HepG2 (cell line): ENCODE data around the gene CREG2. TPM values are rescaled to one million over a fixed set of nuclear protein-coding genes. Genes with fewer than 3 reads are reported as not detected.

Experiments used
- ATAC-seq: fragments of 200-7000 bp; cut with Tn5 transposase; 3 replicates; pipeline ENCODE4 v1.9.1; 2020; ENCODE audit warnings: mild to moderate bottlenecking, moderate library complexity
- BruUV-seq: library from RNA; stranded (reverse); fragments of 400-500 nt; replicated peaks from 2 replicates; lab custom pipeline; 2021; lab: Mats Ljungman, UMichigan
- CTCF ChIA-PET: fragments of 300-600 bp; formaldehyde crosslinking; extraction: SDS; loops from one replicate; lab custom pipeline; 2021; ENCODE audit warnings: low total read pairs, inconsistent platforms, low intra/inter-chr PET ratio; lab: Yijun Ruan, JAX
- POLR2A ChIA-PET: fragments of 350-600 bp; sonication (Branson Sonifier 250); formaldehyde crosslinking; loops from one replicate; lab custom pipeline; 2020; ENCODE audit warnings: antibody characterized with exemption, inconsistent platforms; lab: Yijun Ruan, JAX
- DNase-seq: peaks from one replicate; pipeline ENCODE4 v3.0.0-alpha.2; 2015; ENCODE audit warnings: low spot score
- FAIRE-seq: peaks from 3 replicates; lab custom pipeline; 2011; peaks lifted over from hg19 to GRCh38; lab: Jason Lieb, UNC
- H2AFZ ChIP-seq: one replicate; pipeline ENCODE4 v1.6.1; 2011; ENCODE audit warnings: low read length, inconsistent platforms
- H3K27ac ChIP-seq: fragments of 300-600 bp; 3 replicates; pipeline ENCODE4 v1.8.0; 2011; ENCODE audit warnings: mixed run types, mild to moderate bottlenecking, mixed read lengths, low read length, inconsistent platforms; ENCODE audit not compliant: insufficient read depth; ENCODE audit errors: extremely low read length
- H3K27me3 ChIP-seq, 2 experiments: fragments of 200-600 bp in 1 of 2; 2 replicates in 1 of 2; 3 replicates in 1 of 2; pipeline versions ENCODE4 v1.6.0 to v1.8.0; 2011; ENCODE audit warnings: low read length in 2 of 2, mild to moderate bottlenecking in 2 of 2, moderate library complexity in 2 of 2, inconsistent platforms in 1 of 2; ENCODE audit not compliant: insufficient read depth in 2 of 2, control insufficient read depth in 1 of 2
- H3K36me3 ChIP-seq, 2 experiments: fragments of 200-600 bp in 1 of 2; replicated peaks in 1 of 2; 2 replicates in 1 of 2; 3 replicates in 1 of 2; pipeline versions ENCODE4 v1.5.1 to v1.8.0; 2011; ENCODE audit warnings: low read length in 2 of 2, inconsistent platforms in 1 of 2; ENCODE audit not compliant: insufficient read depth in 2 of 2, control insufficient read depth in 1 of 2
- H3K4me1 ChIP-seq: 2 replicates; pipeline ENCODE4 v1.5.1; 2012; ENCODE audit warnings: low read length, inconsistent platforms; ENCODE audit not compliant: insufficient read depth
- H3K4me2 ChIP-seq: 2 replicates; pipeline ENCODE4 v1.6.0; 2011; ENCODE audit warnings: low read depth, low read length, inconsistent platforms
- H3K4me3 ChIP-seq, 3 experiments: fragments of 200-600 bp in 1 of 3; sonication (generic), shearing (Covaris generic) in 1 of 3; replicated peaks in 1 of 3; 2 replicates each; pipeline ENCODE4 v1.5.1; 2011 to 2016; ENCODE audit warnings: low read length in 3 of 3, inconsistent platforms in 2 of 3, low read depth in 2 of 3, mild to moderate bottlenecking in 2 of 3, control low read depth in 1 of 3, mixed read lengths in 1 of 3; ENCODE audit not compliant: insufficient read depth in 1 of 3
- H3K79me2 ChIP-seq: one replicate; pipeline ENCODE4 v1.6.1; 2011; ENCODE audit warnings: low read length, inconsistent platforms; ENCODE audit not compliant: insufficient read depth
- H3K9ac ChIP-seq: 2 replicates; pipeline ENCODE4 v1.6.0; 2011; ENCODE audit warnings: mild to moderate bottlenecking, low read depth, low read length, inconsistent platforms; ENCODE audit not compliant: insufficient read depth
- H3K9me3 ChIP-seq: 2 replicates; pipeline ENCODE4 v1.5.1; 2012; ENCODE audit warnings: mild to moderate bottlenecking, low read length
- H4K20me1 ChIP-seq: 2 replicates; pipeline ENCODE4 v1.6.0; 2011; ENCODE audit warnings: inconsistent platforms, mild to moderate bottlenecking, low read length, moderate library complexity; ENCODE audit not compliant: insufficient read depth
- HNRNPH1 ChIP-seq: fragments of 200-400 bp; formaldehyde crosslinking; optimal IDR thresholded peaks from 2 replicates; pipeline ENCODE3; 2017; ENCODE audit warnings: mild to moderate bottlenecking, low read depth, low read length
- TCF12 ChIP-seq, 2 experiments: fragments of 450-650 bp in 1 of 2; sonication (generic) in 1 of 2; formaldehyde crosslinking in 1 of 2; IDR thresholded peaks; 2 replicates each; pipeline versions ENCODE4 v1.6.1 to v1.8.0; 2017 to 2022; ENCODE audit warnings: antibody characterized with exemption in 1 of 2, mild to moderate bottlenecking in 1 of 2, missing genetic modification reagents in 1 of 2, moderate library complexity in 1 of 2
- TFAP4 ChIP-seq: sonication (generic); IDR thresholded peaks from 2 replicates; pipeline ENCODE4 v1.6.1; 2016; ENCODE audit warnings: low read depth, borderline replicate concordance
- ZNF276 ChIP-seq: sonication (generic); formaldehyde crosslinking; IDR thresholded peaks from 2 replicates; pipeline ENCODE4 v1.4.0; 2020; ENCODE audit warnings: mild to moderate bottlenecking, low read depth, missing genetic modification reagents
- ZNF549 ChIP-seq: sonication (generic); formaldehyde crosslinking; IDR thresholded peaks from 2 replicates; pipeline ENCODE4 v1.5.0; 2020; ENCODE audit warnings: missing genetic modification reagents
- ZNF572 ChIP-seq: sonication (generic); formaldehyde crosslinking; IDR thresholded peaks from 2 replicates; pipeline ENCODE4 v1.5.1; 2020; ENCODE audit warnings: mild to moderate bottlenecking, missing genetic modification reagents
- ZNF724P ChIP-seq: sonication (generic); formaldehyde crosslinking; IDR thresholded peaks from 2 replicates; pipeline ENCODE4 v1.8.0; 2022; ENCODE audit warnings: missing genetic modification reagents, borderline replicate concordance
- ZNF737 ChIP-seq: sonication (generic); formaldehyde crosslinking; IDR thresholded peaks from 2 replicates; pipeline ENCODE4 v1.5.0; 2020; ENCODE audit warnings: missing genetic modification reagents, mild to moderate bottlenecking, borderline replicate concordance
- WGBS: methylation state at CpG from one replicate; pipeline ENCODE4 v1.1.6; 2017; ENCODE audit warnings: low lambda C conversion rate; 5-methylcytosine and 5-hydroxymethylcytosine counted together
- in situ Hi-C: cut with HindIII; loops from 2 replicates; pipeline ENCODE4 v1.10.0; 2017; ENCODE audit warnings: low pct_unique_long_range_greater_than_20kb; ENCODE audit not compliant: extremely low pct_ligation_motif_present
- intact Hi-C: fragments of 100-400 bp; cut with micrococcal nuclease; formaldehyde crosslinking; loops from one replicate; pipeline ENCODE4 v1.10.0; 2022; ENCODE audit not compliant: unreplicated experiment
- polyA plus RNA-seq, 8 experiments: library from polyadenylated mRNA; depleted of rRNA in 3 of 8; stranded (reverse) in 7 of 8; unstranded in 1 of 8; fragments of >200 nt; fragmentation: Illumina TruSeq in 4 of 8; extraction: Trizol in 4 of 8; gene quantifications; 2 replicates each; pipeline versions ENCODE4 v1.2.1 to v1.2.3, GENCODE V29; 2011 to 2016; ENCODE audit warnings: low read depth in 4 of 8, missing spikeins in 1 of 8, mixed read lengths in 1 of 8; ENCODE audit not compliant: insufficient read depth in 1 of 8
- total RNA-seq, 5 experiments: library from RNA; depleted of rRNA; stranded (reverse); fragments of >200 nt; fragmentation: Illumina TruSeq; extraction: Trizol; gene quantifications; 2 replicates each; pipeline ENCODE4 v1.2.3, GENCODE V29; 2016; ENCODE audit warnings: low read depth in 1 of 5

Gene CREG2
- total and polyA plus RNA-seq, 2 of the 13 experiments (the other 11 are each of a cell fraction or from before 2014, with no cell fraction given), result 0.18 to 0.26 TPM

GRCh38 chr2:101429453-101429852 lies 42.1 kb upstream of the CREG2 start:
- no peak overlapping the region for H3K4me2 ChIP-seq
- H3K79me2 ChIP-seq, result no peaks in the 10 kb centered on the region
- no peak overlapping the region for H3K4me3 ChIP-seq
- H3K36me3 ChIP-seq, result no peaks in the 10 kb centered on the region
- ATAC-seq, result no peak
- FAIRE-seq, result no peak
- no peaks in the 10 kb centered on the region for H3K9me3 ChIP-seq
- TF ChIP-seq TFAP4 (no peak), TCF12 (IDR thresholded peaks at IDR 0.05) (no peak), TCF12 (CRISPR knock-in tag; IDR thresholded peaks at IDR 0.05) (no peak), HNRNPH1 (no peak), ZNF549 (CRISPR knock-in tag) (no peak), ZNF276 (CRISPR knock-in tag) (no peak), ZNF572 (CRISPR knock-in tag) (no peak), ZNF724P (CRISPR knock-in tag) (no peak), ZNF737 (CRISPR knock-in tag) (no peak)
- TF ChIP-seq, all 625 proteins: peak for 0
- in situ Hi-C loops (no loop called here), intact Hi-C loops (no loop called here)
- DNase-seq, result no peak
- Histone ChIP-seq H2AFZ (no peak overlapping the region), H3K27ac (no peak overlapping the region), H3K27me3 (peaks cover 6 to 67% of the 10 kb centered on the region in 2 experiments), H3K4me1 (0 out of 2 replicates have a peak, but pooled peaks cover 8% of the 10 kb centered on the region), H3K9ac (no peak overlapping the region), H4K20me1 (no peaks in the 10 kb centered on the region)
- 23% methylated on average over 6 of the region's 6 CpGs for WGBS
- ChIA-PET POLR2A (no interaction called here), CTCF (no interaction called here)
- BruUV-seq, result no TSS peak
